Measurements from ENCODE around the gene SLC22A23. TPM values are rescaled to one million over a fixed set of nuclear protein-coding genes. Genes with fewer than 3 reads are reported as not detected.
A peak's percentile ranks its signal among the peaks of the same experiment; 100 is the strongest.

SLC22A23 gene
- total and polyA plus RNA-seq, 2 of the 4 experiments (the other 2 are of a cell fraction) = 0.72 to 1.6 TPM

GRCh38 chr6:3438190-3439167, 18.4 kb downstream of the SLC22A23 start:
- H4K20me1 ChIP-seq (ENCODE audit: insufficient read depth, low read length) = no peaks in the 10 kb centered on the region
- peak overlapping the region; percentile 66; the same call in 1 of the 3 replicates for H2BK15ac ChIP-seq (ENCODE audit: low read depth, low read length)
- peaks cover 18% of the 10 kb centered on the region for H3K27me3 ChIP-seq (ENCODE audit: control insufficient read depth, insufficient read depth, low read length)
- no peak overlapping the region; the same call in 1 of the 2 replicates for H2AK5ac ChIP-seq (ENCODE audit: low read depth, low read length)
- intact Hi-C loops (cut with micrococcal nuclease) = no loop called here
- WGBS, 2 experiments (ENCODE audit: extremely low coverage in 2 of 2, insufficient read length in 1 of 2) = 10% methylated on average over 5 of the region's 26 CpGs; no CpG with 5 or more reads in 1 of the 2 experiments
- 0 out of 2 replicates have a peak overlapping the region, but pooled peaks have one; percentile 5 for H3K18ac ChIP-seq (ENCODE audit: low read depth, low read length)
- no peaks in the 10 kb centered on the region for H3K79me1 ChIP-seq (ENCODE audit: low read depth in 1 of 2, low read length in 2 of 2)
- peak overlapping the region; percentile 4; the same call in 1 of the 2 replicates for H3K27ac ChIP-seq (ENCODE audit: insufficient read depth, low read length)
- H3K14ac ChIP-seq (replicated peaks; ENCODE audit: low read depth, low read length) = 0 out of 2 replicates have a peak overlapping the region, but pooled peaks have one; percentile 28
- peak overlapping the region; percentile 74 for H2AFZ ChIP-seq (replicated peaks; ENCODE audit: low read length, poor library complexity)
- dilution Hi-C loops (cut with HindIII; ENCODE audit: low sequenced_read_pairs, unreplicated experiment) = no loop called here
- H2BK20ac ChIP-seq (ENCODE audit: low read depth, low read length) = no peak overlapping the region
- H4K8ac ChIP-seq (ENCODE audit: low read depth in 2 of 2, low read length in 2 of 2) = peak overlapping the region in 1 of 2 experiments; percentile 26; a peak in 1 of 4 replicates
- H3K4me1 ChIP-seq (ENCODE audit: control insufficient read depth, insufficient read depth, low read length) = peaks cover 10% of the 10 kb centered on the region
- H3K56ac ChIP-seq (ENCODE audit: extremely low read depth, insufficient read depth, low read length) = no peak overlapping the region
- no peak overlapping the region for H3K4me3 ChIP-seq (ENCODE audit: insufficient read depth, low read depth, low read length)
- no TSS peak for BruUV-seq (replicated peaks)
- H3K9me1 ChIP-seq (ENCODE audit: insufficient read depth, low read length) = peaks cover 3% of the 10 kb centered on the region; the same call in 1 of the 2 replicates
- H3K4me2 ChIP-seq (ENCODE audit: low read depth, low read length) = peak overlapping the region; percentile 25
- no peak overlapping the region for H4K5ac ChIP-seq (ENCODE audit: low read depth, low read length)
- H4K91ac ChIP-seq (ENCODE audit: insufficient read depth, low read depth, low read length) = no peak overlapping the region
- peak overlapping the region; percentile 51 for H2AK9ac ChIP-seq (replicated peaks; ENCODE audit: low read depth, low read length, poor library complexity)
- peak overlapping the region; percentile 45; the same call in 1 of the 2 replicates for H3K4ac ChIP-seq (ENCODE audit: low read depth, low read length)
- DNase-seq (peak; percentile 94), ATAC-seq (ENCODE audit: low read depth) (peak; percentile 96)
- no peak overlapping the region for H2BK5ac ChIP-seq (ENCODE audit: low read depth, low read length, poor library complexity, severe bottlenecking)
- 0 out of 2 replicates have a peak overlapping the region, but pooled peaks have one; percentile 23 for H2BK120ac ChIP-seq (ENCODE audit: low read depth, low read length)
- no peaks in the 10 kb centered on the region for H3K36me3 ChIP-seq (ENCODE audit: control insufficient read depth, insufficient read depth, low read length)
- ChIA-PET POLR2A (ENCODE audit: unreplicated experiment) (no interaction called here), CTCF (no interaction called here)
- in situ Hi-C loops (cut with MboI; ENCODE audit: low sequenced_read_pairs) = no loop called here
- H3K23ac ChIP-seq (ENCODE audit: low read depth, low read length) = no peak overlapping the region
- no peak overlapping the region for H3K9ac ChIP-seq (ENCODE audit: low read depth, low read length)
- H3K9me3 ChIP-seq (ENCODE audit: control insufficient read depth, insufficient read depth, low read length) = peaks cover 3% of the 10 kb centered on the region; the same call in 1 of the 2 replicates
- TF ChIP-seq RAD21 (IDR thresholded peaks at IDR 0.05; ENCODE audit: low read length) (no peak), CEBPB (IDR thresholded peaks at IDR 0.05; ENCODE audit: low read depth, low read length) (0 out of 2 replicates have a peak, but pooled peaks have one; percentile 22), BHLHE40 (IDR thresholded peaks at IDR 0.05; ENCODE audit: low read depth, low read length) (peak; percentile 92), RCOR1 (IDR thresholded peaks at IDR 0.05; ENCODE audit: insufficient replicate concordance, low read length) (no peak), POLR2A (IDR thresholded peaks at IDR 0.05; ENCODE audit: low read depth, low read length) (peak; percentile 26; the same call in 1 of the 2 replicates), MXI1 (IDR thresholded peaks at IDR 0.05; ENCODE audit: borderline replicate concordance, low read depth, low read length) (peak; percentile 36; the same call in 1 of the 2 replicates), RFX5 (IDR thresholded peaks at IDR 0.05; ENCODE audit: low read depth, low read length) (no peak), NFE2L2 (IDR thresholded peaks at IDR 0.05; ENCODE audit: low read depth, low read length) (peak; percentile 34; the same call in 1 of the 2 replicates), SMC3 (IDR thresholded peaks at IDR 0.05; ENCODE audit: low read depth, low read length) (no peak; the same call in 1 of the 2 replicates), ELK1 (IDR thresholded peaks at IDR 0.05; ENCODE audit: borderline replicate concordance, low read depth, low read length) (no peak), FOS (IDR thresholded peaks at IDR 0.05; ENCODE audit: low read depth, low read length) (peak; percentile 85), CHD1 (IDR thresholded peaks at IDR 0.05; ENCODE audit: low read depth, low read length) (no peak), MAZ (IDR thresholded peaks at IDR 0.05; ENCODE audit: borderline replicate concordance, low read depth, low read length) (no peak; the same call in 1 of the 2 replicates), MAFK (IDR thresholded peaks at IDR 0.05; ENCODE audit: low read depth, low read length) (0 out of 2 replicates have a peak, but pooled peaks have one; percentile 23)
